Measurements from ENCODE around the gene CAP2. TPM values are rescaled to one million over a fixed set of nuclear protein-coding genes. Genes with fewer than 3 reads are reported as not detected.

The CAP2 gene
- total RNA-seq, 2 donors from 2014 or later, result not detected

- Mint-ChIP-seq H3K27me3 (peaks cover 10 to 29% of the 10 kb centered on the region in 2 donors), H3K4me3 (no peak overlapping the region), H3K36me3 (no peaks in the 10 kb centered on the region), H3K9me3 (no peaks in the 10 kb centered on the region), H3K4me1 (ENCODE audit: low read depth in 2 of 2) (no peaks in the 10 kb centered on the region), H3K27ac (no peak overlapping the region)
- DNase-seq (ENCODE audit: low spot score) (no peak), ATAC-seq (no peak)
Measured at GRCh38 chr6:17458966-17459365, 65.6 kb downstream of the CAP2 start.

- Mint-ChIP-seq H3K4me3 (no peak overlapping the region), H3K9me3 (no peaks in the 10 kb centered on the region), H3K36me3 (no peaks in the 10 kb centered on the region), H3K27me3 (peaks cover 8 to 21% of the 10 kb centered on the region in 2 donors), H3K4me1 (ENCODE audit: low read depth in 2 of 2) (no peaks in the 10 kb centered on the region), H3K27ac (no peak overlapping the region)
- DNase-seq (ENCODE audit: low spot score) (no peak), ATAC-seq (no peak)
Measured at GRCh38 chr6:17460862-17461261, 67.5 kb downstream of the CAP2 start.

GRCh38 chr6:17466147-17466546, 72.8 kb downstream of the CAP2 start:
- ATAC-seq (no peak), DNase-seq (ENCODE audit: low spot score) (no peak)
- Mint-ChIP-seq H3K9me3 (no peaks in the 10 kb centered on the region), H3K4me1 (ENCODE audit: low read depth in 2 of 2) (no peaks in the 10 kb centered on the region), H3K27me3 (no peaks in the 10 kb centered on the region), H3K27ac (no peak overlapping the region), H3K36me3 (no peaks in the 10 kb centered on the region), H3K4me3 (no peak overlapping the region)

- no peak for DNase-seq (ENCODE audit: low spot score)
- no peaks in the 10 kb centered on the region for H3K4me1 Mint-ChIP-seq (ENCODE audit: low read depth in 2 of 2)
- no peak for ATAC-seq
- no peak overlapping the region for H3K4me3 Mint-ChIP-seq
- no peak overlapping the region for H3K27ac Mint-ChIP-seq
- H3K36me3 Mint-ChIP-seq, result no peaks in the 10 kb centered on the region
- no peaks in the 10 kb centered on the region for H3K9me3 Mint-ChIP-seq
- no peaks in the 10 kb centered on the region for H3K27me3 Mint-ChIP-seq
Measured at GRCh38 chr6:17466707-17467106, 73.3 kb downstream of the CAP2 start.

- DNase-seq (ENCODE audit: low spot score) (no peak), ATAC-seq (no peak)
- no peaks in the 10 kb centered on the region for H3K9me3 Mint-ChIP-seq
- H3K27me3 Mint-ChIP-seq, result peaks cover 2 to 4% of the 10 kb centered on the region in 2 donors
- H3K4me1 Mint-ChIP-seq (ENCODE audit: low read depth in 2 of 2), result no peaks in the 10 kb centered on the region
- no peaks in the 10 kb centered on the region for H3K36me3 Mint-ChIP-seq
- H3K4me3 Mint-ChIP-seq, result no peak overlapping the region
- H3K27ac Mint-ChIP-seq, result no peak overlapping the region
Measured at GRCh38 chr6:17469006-17469832, 75.8 kb downstream of the CAP2 start.

- Mint-ChIP-seq H3K36me3 (no peaks in the 10 kb centered on the region), H3K27me3 (peaks cover 4% of the 10 kb centered on the region in 2 donors), H3K27ac (no peak overlapping the region), H3K4me1 (ENCODE audit: low read depth in 2 of 2) (no peaks in the 10 kb centered on the region), H3K4me3 (no peak overlapping the region), H3K9me3 (no peaks in the 10 kb centered on the region)
- no peak for ATAC-seq
- no peak for DNase-seq (ENCODE audit: low spot score)
Measured at GRCh38 chr6:17470202-17470937, 77.0 kb downstream of the CAP2 start.

GRCh38 chr6:17470938-17471327, 77.5 kb downstream of the CAP2 start:
- H3K4me1 Mint-ChIP-seq (ENCODE audit: low read depth in 2 of 2), result no peaks in the 10 kb centered on the region
- no peak overlapping the region for H3K27ac Mint-ChIP-seq
- no peaks in the 10 kb centered on the region for H3K9me3 Mint-ChIP-seq
- DNase-seq (ENCODE audit: low spot score) (no peak), ATAC-seq (no peak)
- no peaks in the 10 kb centered on the region for H3K36me3 Mint-ChIP-seq
- H3K4me3 Mint-ChIP-seq, result no peak overlapping the region
- peaks cover 4% of the 10 kb centered on the region in 2 donors for H3K27me3 Mint-ChIP-seq

- peaks cover 10 to 12% of the 10 kb centered on the region in 2 donors for H3K27me3 Mint-ChIP-seq
- no peaks in the 10 kb centered on the region for H3K4me1 Mint-ChIP-seq (ENCODE audit: low read depth in 2 of 2)
- no peaks in the 10 kb centered on the region for H3K36me3 Mint-ChIP-seq
- DNase-seq (ENCODE audit: low spot score) (no peak), ATAC-seq (no peak)
- no peaks in the 10 kb centered on the region for H3K9me3 Mint-ChIP-seq
- H3K27ac Mint-ChIP-seq, result no peak overlapping the region
- H3K4me3 Mint-ChIP-seq, result no peak overlapping the region
Measured at GRCh38 chr6:17472653-17473183, 79.3 kb downstream of the CAP2 start.

GRCh38 chr6:17473554-17473953, 80.2 kb downstream of the CAP2 start:
- H3K36me3 Mint-ChIP-seq, result no peaks in the 10 kb centered on the region
- H3K4me3 Mint-ChIP-seq, result no peak overlapping the region
- DNase-seq (ENCODE audit: low spot score) (no peak), ATAC-seq (no peak)
- no peaks in the 10 kb centered on the region for H3K9me3 Mint-ChIP-seq
- no peaks in the 10 kb centered on the region for H3K4me1 Mint-ChIP-seq (ENCODE audit: low read depth in 2 of 2)
- peaks cover 10 to 12% of the 10 kb centered on the region in 2 donors for H3K27me3 Mint-ChIP-seq
- H3K27ac Mint-ChIP-seq, result no peak overlapping the region

GRCh38 chr6:17474289-17474688, 80.9 kb downstream of the CAP2 start:
- no peak for ATAC-seq
- DNase-seq (ENCODE audit: low spot score), result no peak
- H3K4me3 Mint-ChIP-seq, result no peak overlapping the region

GRCh38 chr6:17475606-17476244, 82.3 kb downstream of the CAP2 start:
- Mint-ChIP-seq H3K9me3 (no peaks in the 10 kb centered on the region), H3K4me1 (ENCODE audit: low read depth in 2 of 2) (no peaks in the 10 kb centered on the region), H3K27me3 (peaks cover 10 to 12% of the 10 kb centered on the region in 2 donors), H3K36me3 (no peaks in the 10 kb centered on the region), H3K4me3 (no peak overlapping the region), H3K27ac (no peak overlapping the region)
- no peak for DNase-seq (ENCODE audit: low spot score)
- ATAC-seq, result no peak

More at GRCh38 chr6:17474289-17474688, 80.9 kb downstream of the CAP2 start:
- H3K27ac Mint-ChIP-seq, result no peak overlapping the region
- H3K9me3 Mint-ChIP-seq, result no peaks in the 10 kb centered on the region
- no peaks in the 10 kb centered on the region for H3K4me1 Mint-ChIP-seq (ENCODE audit: low read depth in 2 of 2)
- peaks cover 10 to 12% of the 10 kb centered on the region in 2 donors for H3K27me3 Mint-ChIP-seq
- H3K36me3 Mint-ChIP-seq, result no peaks in the 10 kb centered on the region

- Mint-ChIP-seq H3K27ac (no peak overlapping the region), H3K4me1 (ENCODE audit: low read depth in 2 of 2) (no peaks in the 10 kb centered on the region), H3K4me3 (no peak overlapping the region), H3K9me3 (no peaks in the 10 kb centered on the region), H3K27me3 (peaks cover 10 to 12% of the 10 kb centered on the region in 2 donors), H3K36me3 (no peaks in the 10 kb centered on the region)
- DNase-seq (ENCODE audit: low spot score) (no peak), ATAC-seq (no peak)
Measured at GRCh38 chr6:17476511-17476910, 83.1 kb downstream of the CAP2 start.

- no peak for ATAC-seq
- Mint-ChIP-seq H3K9me3 (no peaks in the 10 kb centered on the region), H3K4me1 (ENCODE audit: low read depth in 2 of 2) (no peaks in the 10 kb centered on the region), H3K4me3 (no peak overlapping the region), H3K36me3 (no peaks in the 10 kb centered on the region), H3K27me3 (peaks cover 12 to 15% of the 10 kb centered on the region in 2 donors), H3K27ac (no peak overlapping the region)
- DNase-seq (ENCODE audit: low spot score), result no peak
Measured at GRCh38 chr6:17477356-17477755, 84.0 kb downstream of the CAP2 start.
